ENCODE measurements around the gene DEFB116. TPM values are rescaled to one million over a fixed set of nuclear protein-coding genes. Genes with fewer than 3 reads are reported as not detected.

DEFB116 gene
- not detected in 2 replicates for total RNA-seq

DNA sequence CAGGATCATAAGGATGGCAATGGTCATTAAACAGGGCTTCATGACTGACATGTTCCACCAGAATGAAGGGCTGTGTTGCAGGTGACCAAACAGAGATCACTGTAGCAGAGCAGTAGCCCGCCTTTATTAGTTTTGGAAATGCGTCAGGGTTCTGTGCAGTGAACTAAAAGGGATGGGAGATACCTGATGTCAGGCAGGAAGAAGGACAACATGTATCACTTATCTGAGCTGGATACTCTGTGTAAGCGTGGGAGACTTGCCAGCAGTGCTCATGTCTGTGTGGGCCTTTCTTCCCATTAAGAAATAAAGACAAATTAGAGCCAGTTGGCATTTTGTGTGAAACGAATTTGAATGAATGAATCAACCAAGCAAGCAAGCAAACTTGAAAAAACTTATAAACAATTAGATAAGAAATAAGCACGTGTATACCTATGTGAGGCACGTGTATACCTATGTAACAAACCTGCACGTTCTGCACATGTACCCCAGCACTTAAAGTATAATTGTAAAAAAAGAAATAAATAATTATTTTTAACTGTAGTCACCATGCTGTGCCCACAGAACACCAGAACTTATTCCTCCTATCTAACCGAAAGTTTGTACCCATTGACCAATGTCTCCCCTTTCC lies at the start of gene DEFB116:
Gene DEFB116, minus strand, starts transcription at position 51 of the 628 bp plus-strand sequence. Its CDS starts 0 bp downstream, at position 51.

DNA sequence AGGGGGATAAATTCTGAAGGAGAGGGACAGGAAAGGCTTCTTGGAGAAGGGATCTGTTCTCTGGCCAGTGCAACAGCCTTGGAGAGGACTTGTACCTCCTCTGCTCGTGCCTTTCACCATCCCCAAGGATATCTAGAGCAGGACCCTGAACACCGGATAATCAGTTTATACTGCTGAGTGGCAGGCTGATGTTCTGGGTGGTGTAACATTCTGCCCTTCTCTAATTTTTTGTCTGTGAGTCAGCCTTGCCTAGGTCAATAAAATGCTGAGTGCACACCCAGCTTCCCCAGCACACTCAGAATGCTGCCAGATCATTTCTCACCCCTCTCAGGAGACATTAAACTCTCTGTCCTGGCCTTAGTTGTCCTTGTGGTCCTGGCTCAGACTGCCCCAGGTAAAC lies 51.0 kb downstream of the DEFB116 start, which contains the start of gene DEFB115:
Gene DEFB115, plus strand, starts transcription at position 301 of the 400 bp plus-strand sequence. Its CDS starts 0 bp downstream, at position 301.

Other genes with a start within 250 kb of the DEFB116 start
- gene DEFB115, start 50.9 kb downstream of the DEFB116 start, total RNA-seq, result not detected in 2 replicates
- not detected in 2 replicates for gene DEFB118, start 60.0 kb upstream of the DEFB116 start, total RNA-seq
- not detected in 2 replicates for gene DEFB119, start 82.0 kb upstream of the DEFB116 start, total RNA-seq
- not detected in 2 replicates for gene DEFB121, start 97.6 kb upstream of the DEFB116 start, total RNA-seq
- gene DEFB123, start 132.0 kb upstream of the DEFB116 start, total RNA-seq, result not detected in 2 replicates
- not detected in 2 replicates for gene DEFB124, start 166.5 kb upstream of the DEFB116 start, total RNA-seq
- gene REM1, start 166.7 kb upstream of the DEFB116 start, total RNA-seq, result not detected in 2 replicates
- gene HM13, start 205.9 kb upstream of the DEFB116 start, total RNA-seq, result 46.8 and 68.0 TPM in 2 replicates